DMS 273 treated with DMSO at 0.1 percent for 48 hours (cell line): Measurements from ENCODE around the gene NHERF1.

Experiments used
- DNase-seq: peaks from one replicate; lab custom pipeline; 2025; lab: John Stamatoyannopoulos, UW

The NHERF1 gene

DNA sequence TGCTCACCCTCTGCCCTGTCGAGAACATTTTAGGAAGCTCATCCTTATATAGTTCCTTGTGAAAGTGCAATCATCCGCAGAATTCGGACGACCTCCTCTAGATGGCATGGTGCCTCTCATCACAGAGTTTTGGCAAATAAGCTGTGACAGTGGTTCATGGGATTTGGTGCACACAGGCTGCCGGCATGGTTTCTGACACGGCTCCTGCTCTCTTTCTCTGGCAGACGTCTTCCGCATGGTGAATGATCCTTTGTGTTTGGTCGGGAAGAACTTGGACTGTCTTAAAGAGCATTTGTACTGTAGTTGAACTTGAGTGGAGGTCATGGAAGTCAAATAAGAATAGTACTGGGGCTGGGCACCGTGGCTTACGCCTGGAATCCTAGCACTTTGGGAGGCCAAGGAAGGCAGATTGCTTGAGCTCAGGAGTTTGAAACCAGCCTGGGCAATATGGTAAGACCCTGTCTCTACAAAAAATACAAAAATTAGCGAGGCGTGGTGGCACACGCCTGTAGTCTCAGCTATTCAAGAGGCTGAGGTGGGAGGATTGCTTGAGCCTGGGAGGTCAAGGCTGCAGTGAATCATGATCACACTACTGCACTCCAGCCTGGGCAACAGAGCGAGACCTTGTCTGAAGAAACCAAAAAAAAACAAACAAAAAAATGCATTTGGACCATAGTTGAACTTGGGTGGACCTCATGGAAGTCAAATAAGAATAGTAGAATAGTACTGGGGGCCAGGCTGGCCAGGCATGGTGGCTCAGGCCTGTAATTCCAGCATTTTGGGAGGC, 62.5 kb downstream of the NHERF1 start:
- no peak for DNase-seq

DNA sequence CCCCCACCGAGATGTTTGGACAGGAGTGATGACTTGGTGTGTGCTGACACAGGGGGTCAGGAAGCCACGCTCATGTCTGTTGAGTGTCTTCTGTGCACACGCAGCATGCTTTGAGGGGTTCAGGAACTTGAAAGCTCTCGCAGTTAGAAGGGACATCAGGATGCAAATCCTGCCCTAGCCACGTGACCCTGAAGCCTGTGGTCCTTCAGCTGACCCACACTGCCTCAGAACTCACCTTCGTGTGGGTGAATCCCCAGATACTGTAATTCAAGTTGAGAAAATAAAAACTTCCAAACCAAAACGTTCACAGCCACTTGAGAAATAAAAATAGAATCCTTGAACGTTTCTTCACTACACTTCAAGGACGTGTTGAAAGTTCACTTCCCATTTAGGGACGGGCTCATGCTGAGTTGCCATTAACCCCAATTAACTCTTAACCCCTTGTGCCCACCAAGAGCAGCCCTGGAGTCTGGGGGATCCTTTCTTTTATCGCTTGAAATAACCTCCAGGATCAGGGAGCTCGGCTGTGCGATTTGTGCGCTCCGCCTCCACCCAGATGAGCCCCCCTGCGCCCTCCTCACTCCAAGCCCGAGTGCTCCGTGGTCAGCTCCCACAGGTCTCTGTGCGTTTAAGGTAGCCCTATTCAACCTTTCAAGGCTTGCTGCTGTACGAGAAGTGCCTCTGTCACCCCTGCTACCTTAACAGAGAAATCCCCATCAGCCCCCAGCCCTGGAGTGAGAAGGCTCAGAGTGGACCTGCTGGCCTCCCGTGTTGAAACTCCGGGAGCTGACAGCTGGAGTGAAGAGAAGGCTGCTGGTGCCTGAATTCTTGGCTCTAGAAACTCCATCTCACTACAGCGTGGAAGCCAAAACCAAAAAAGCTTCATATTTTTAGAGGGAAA, 63.9 kb downstream of the NHERF1 start:
- no peak for DNase-seq

DNA sequence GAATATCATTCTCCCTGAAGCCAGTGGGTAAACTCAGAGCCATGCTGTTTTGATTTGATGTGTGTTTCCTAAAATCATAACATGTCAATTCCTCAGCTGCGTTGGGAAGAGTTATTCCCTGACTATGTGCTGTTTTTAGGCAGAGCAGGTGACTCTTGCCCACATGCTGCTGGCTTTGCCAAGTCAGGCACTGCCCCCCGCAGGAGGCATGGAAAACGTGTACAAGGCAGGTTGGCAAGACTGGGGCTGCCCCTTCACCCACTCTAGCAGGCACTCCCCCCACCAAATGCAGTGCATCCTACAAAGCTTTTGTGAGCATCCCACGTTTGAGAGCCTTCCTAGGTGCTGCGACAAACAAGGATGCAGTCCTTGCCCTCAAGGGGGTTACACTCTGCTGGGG, 66.0 kb downstream of the NHERF1 start:
- DNase-seq = no peak

DNA sequence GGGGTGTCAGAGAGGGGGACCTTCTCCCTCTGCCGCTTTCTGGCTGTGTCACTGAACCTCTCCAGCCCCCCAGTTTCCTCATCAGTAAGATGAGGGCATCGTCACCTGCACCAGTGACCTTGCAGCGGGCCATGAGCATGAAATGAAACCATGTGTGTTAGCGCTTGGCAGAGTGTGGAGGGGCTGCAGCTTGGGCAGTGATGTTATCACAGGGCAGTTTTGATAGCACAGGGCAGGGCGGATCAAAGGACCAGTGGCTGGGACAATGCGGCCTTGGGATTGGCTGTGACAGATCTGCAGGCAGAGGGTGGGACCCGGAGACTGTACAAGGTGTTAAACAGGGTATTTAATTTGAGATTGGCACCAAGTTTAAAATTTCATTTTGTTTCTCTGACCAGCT, 66.6 kb downstream of the NHERF1 start:
- DNase-seq = no peak

DNA sequence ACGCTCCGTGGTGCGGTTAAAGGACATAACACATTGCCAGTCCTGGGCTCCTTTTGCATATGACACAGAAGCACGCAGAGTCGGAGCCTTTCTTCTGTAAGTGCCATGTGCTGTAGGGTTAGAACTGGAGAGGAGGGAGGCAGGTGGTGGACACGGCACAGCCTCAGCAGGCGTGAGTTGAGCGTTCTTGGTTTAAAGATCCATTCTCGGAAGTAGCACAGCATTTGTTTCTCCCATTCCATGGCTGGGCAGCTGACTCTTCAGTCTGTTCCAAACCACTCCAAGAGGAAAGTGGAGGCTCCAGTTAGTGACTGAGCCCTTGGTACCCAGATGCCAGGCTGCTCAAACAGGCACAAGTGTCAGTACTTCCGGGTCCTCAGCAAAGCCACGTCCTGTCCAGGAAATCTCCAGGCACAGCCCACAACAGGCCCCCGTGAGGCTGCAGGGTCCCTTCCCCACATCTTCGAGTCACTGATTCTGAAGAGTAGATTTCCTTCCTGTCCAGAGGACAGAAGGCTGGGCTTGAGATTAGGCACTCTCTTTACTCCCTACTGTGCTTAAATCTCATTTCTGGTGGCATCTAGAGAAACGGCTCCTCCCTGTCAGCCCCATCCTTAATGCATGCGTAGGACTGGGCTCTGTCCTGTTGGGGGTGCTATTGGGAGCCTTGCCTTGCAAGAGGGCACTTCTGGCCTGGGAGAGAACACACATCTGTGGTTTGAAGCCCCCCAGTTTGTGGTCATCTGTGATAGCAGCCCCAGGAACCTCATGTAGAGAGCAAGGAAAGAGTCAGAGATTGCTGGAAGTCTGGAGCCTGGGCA, 67.3 kb downstream of the NHERF1 start:
- no peak for DNase-seq

DNA sequence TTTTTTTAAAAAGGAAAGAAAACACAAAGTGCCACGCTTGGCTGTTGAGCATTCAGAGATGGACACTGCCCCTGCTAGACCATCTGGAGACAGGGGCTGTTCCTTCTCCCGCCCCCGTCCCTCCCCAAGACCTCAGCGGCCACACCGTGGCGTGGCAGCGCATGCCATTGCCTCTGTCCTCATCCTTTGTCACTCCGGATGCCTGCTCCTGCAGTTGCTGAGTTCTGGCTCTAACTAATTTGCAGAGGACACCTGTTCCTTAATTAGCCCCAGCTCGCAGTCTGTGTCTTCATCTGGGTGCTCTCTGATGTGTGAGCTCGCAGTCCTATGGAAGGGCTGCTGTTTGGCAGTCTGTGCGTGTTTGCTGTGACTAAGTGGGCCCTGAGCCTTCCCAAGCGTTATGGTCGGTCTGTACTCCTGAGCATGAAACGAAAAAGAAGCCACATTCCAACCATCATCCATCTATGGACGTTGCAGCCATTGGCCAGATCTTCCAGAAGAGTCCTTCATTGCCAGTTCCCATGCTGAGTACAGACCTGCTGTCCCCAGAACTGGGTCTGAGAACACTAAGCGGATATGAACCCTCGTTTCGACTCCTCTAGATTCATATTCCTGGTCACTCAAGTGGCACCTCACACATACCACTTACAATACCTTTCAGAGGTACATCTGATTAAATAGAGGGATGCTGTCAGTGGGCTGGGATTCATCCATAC, 68.6 kb downstream of the NHERF1 start:
- no peak for DNase-seq

DNA sequence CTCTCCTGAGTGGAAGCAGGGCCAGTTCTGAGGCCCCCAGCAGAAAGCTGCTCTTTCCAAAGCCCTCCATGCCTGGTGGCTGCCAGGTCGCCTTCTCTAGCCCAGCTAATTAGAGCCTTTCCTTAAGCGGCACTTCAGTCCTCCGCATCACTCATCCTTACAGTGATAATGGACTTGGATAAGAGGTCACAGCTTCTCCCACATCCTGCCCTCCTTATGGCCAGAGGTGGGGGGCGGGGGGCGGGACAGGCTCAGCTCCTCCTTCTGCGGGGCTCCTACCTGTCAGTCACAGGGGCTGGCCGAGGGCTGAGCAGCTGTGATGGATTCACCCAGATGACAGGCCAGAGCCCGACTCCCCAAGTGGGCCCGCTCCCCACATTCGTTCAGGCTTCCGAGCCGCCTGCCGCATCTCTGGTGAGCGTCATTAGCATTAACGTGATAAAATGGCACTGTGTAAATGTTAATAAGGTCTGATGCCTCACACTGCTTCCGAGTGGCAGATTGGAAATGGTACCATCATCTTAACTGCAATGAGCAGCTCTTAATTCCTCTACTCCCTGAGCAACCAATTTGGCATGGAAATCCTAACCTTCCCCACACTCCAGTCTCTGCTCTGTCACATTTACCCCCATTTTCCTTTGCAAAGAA, 70.0 kb downstream of the NHERF1 start:
- no peak for DNase-seq
